GM23338 (cell line): ENCODE results near the gene RNF121. TPM values are rescaled to one million over a fixed set of nuclear protein-coding genes. Genes with fewer than 3 reads are reported as not detected.

Experiments used
- ATAC-seq: fragments of 200-7000 bp; cut with Tn5 transposase; 3 replicates; pipeline ENCODE4 v1.9.1; 2020
- DNase-seq: peaks from one replicate; pipeline ENCODE4 v3.0.0-alpha.2; 2015; ENCODE audit warnings: low spot score
- H2AFZ ChIP-seq: fragments of 200-600 bp; sonication (generic); 2 replicates; pipeline ENCODE4 v1.8.0; 2016; ENCODE audit warnings: antibody characterized with exemption, mild to moderate bottlenecking, moderate library complexity
- H3F3A ChIP-seq: fragments of 200-600 bp; sonication (generic); replicated peaks from 2 replicates; pipeline ENCODE4 v1.8.0; 2017; ENCODE audit warnings: antibody characterized with exemption, mixed run types, low read depth
- H3K27ac ChIP-seq: fragments of 200-600 bp; sonication (generic); 2 replicates; pipeline ENCODE4 v1.6.1; 2016; ENCODE audit warnings: low read depth
- H3K27me3 ChIP-seq: fragments of 200-600 bp; sonication (generic); 2 replicates; pipeline ENCODE4 v1.8.0; 2016; ENCODE audit warnings: mild to moderate bottlenecking, mixed run types, moderate library complexity; ENCODE audit not compliant: insufficient read depth
- H3K36me3 ChIP-seq: fragments of 200-600 bp; sonication (generic); 2 replicates; pipeline ENCODE4 v1.8.0; 2016; ENCODE audit warnings: mild to moderate bottlenecking; ENCODE audit not compliant: insufficient read depth
- H3K4me1 ChIP-seq: fragments of 200-600 bp; sonication (generic); 2 replicates; pipeline ENCODE4 v1.8.0; 2016; ENCODE audit warnings: mild to moderate bottlenecking, moderate library complexity; ENCODE audit not compliant: insufficient read depth
- H3K4me2 ChIP-seq: fragments of 200-600 bp; sonication (generic); 2 replicates; pipeline ENCODE4 v1.7.1; 2017; ENCODE audit warnings: mixed run types
- H3K4me3 ChIP-seq: fragments of 200-600 bp; sonication (generic); 2 replicates; pipeline ENCODE4 v1.6.1; 2016; ENCODE audit warnings: mixed run types
- H3K79me2 ChIP-seq: fragments of 200-600 bp; sonication (generic); replicated peaks from 2 replicates; pipeline ENCODE4 v1.8.0; 2017; ENCODE audit warnings: mild to moderate bottlenecking; ENCODE audit not compliant: insufficient read depth
- H3K9me2 ChIP-seq: fragments of 200-600 bp; sonication (generic); 2 replicates; pipeline ENCODE4 v1.8.0; 2017; ENCODE audit not compliant: insufficient read depth
- H4K20me1 ChIP-seq: fragments of 200-600 bp; sonication (generic); replicated peaks from 2 replicates; pipeline ENCODE4 v1.8.0; 2017; ENCODE audit warnings: mild to moderate bottlenecking; ENCODE audit not compliant: insufficient read depth
- H3K27ac Mint-ChIP-seq: 2 replicates; pipeline ENCODE4 v1.8.0; 2020; ENCODE audit warnings: inconsistent platforms, mild to moderate bottlenecking, moderate library complexity, mixed read lengths
- H3K27me3 Mint-ChIP-seq: 3 replicates; pipeline ENCODE4 v1.8.0; 2022; ENCODE audit warnings: low read depth, mild to moderate bottlenecking, moderate library complexity, mixed read lengths, inconsistent platforms; ENCODE audit not compliant: insufficient read depth, poor library complexity
- H3K36me3 Mint-ChIP-seq: 3 replicates; pipeline ENCODE4 v1.8.0; 2021; ENCODE audit warnings: low read depth, mild to moderate bottlenecking, inconsistent platforms, moderate library complexity, mixed read lengths
- H3K4me1 Mint-ChIP-seq: 3 replicates; pipeline ENCODE4 v1.8.0; 2020; ENCODE audit warnings: mild to moderate bottlenecking, inconsistent platforms, mixed read lengths
- H3K4me3 Mint-ChIP-seq: 3 replicates; pipeline ENCODE4 v1.8.0; 2021; ENCODE audit warnings: moderate library complexity, mild to moderate bottlenecking, inconsistent platforms, mixed read lengths
- H3K9me3 Mint-ChIP-seq: 3 replicates; pipeline ENCODE4 v1.8.0; 2020; ENCODE audit warnings: moderate library complexity, mild to moderate bottlenecking, inconsistent platforms, mixed read lengths
- CREB1 ChIP-seq: fragments of 250-450 bp; sonication (Bioruptor Pico); IDR thresholded peaks from 2 replicates; pipeline ENCODE4 v1.5.0; 2020; ENCODE audit warnings: low read depth, mild to moderate bottlenecking, moderate library complexity
- EZH2 ChIP-seq: fragments of 200-600 bp; sonication (generic); IDR thresholded peaks from one replicate; pipeline ENCODE4 v1.8.0; 2017; ENCODE audit warnings: antibody characterized with exemption, mild to moderate bottlenecking, low read depth; ENCODE audit not compliant: unreplicated experiment
- NANOG ChIP-seq: IDR thresholded peaks from 2 replicates; pipeline ENCODE4 v1.6.1; 2016; ENCODE audit warnings: antibody characterized with exemption, borderline replicate concordance
- POLR2AphosphoS5 ChIP-seq: IDR thresholded peaks from 2 replicates; pipeline ENCODE4 v1.6.1; 2016; ENCODE audit warnings: antibody characterized with exemption, low read depth
- STAT1 ChIP-seq: IDR thresholded peaks from one replicate; pipeline ENCODE4 v1.6.1; 2016; ENCODE audit warnings: antibody characterized with exemption; ENCODE audit not compliant: unreplicated experiment
- ZNF114 ChIP-seq: fragments of 250-450 bp; sonication (Bioruptor Pico); IDR thresholded peaks from 2 replicates; pipeline ENCODE4 v1.5.0; 2020; ENCODE audit warnings: mild to moderate bottlenecking, moderate library complexity
- ZNF331 ChIP-seq: fragments of 250-450 bp; sonication (Bioruptor Pico); IDR thresholded peaks from 2 replicates; pipeline ENCODE4 v1.5.0; 2020; ENCODE audit warnings: low read depth, mild to moderate bottlenecking, moderate library complexity
- ZNF462 ChIP-seq: fragments of 250-450 bp; sonication (Bioruptor Pico); IDR thresholded peaks from 2 replicates; pipeline ENCODE4 v1.5.0; 2020; ENCODE audit warnings: mild to moderate bottlenecking, moderate library complexity
- polyA plus RNA-seq: library from polyadenylated mRNA; unstranded; fragments of >200 nt; fragmentation: Nextera tagmentation; extraction: Ambion mirVana; gene quantifications from 2 replicates; pipeline ENCODE4 v1.2.1, GENCODE V29; 2016
- total RNA-seq: library from RNA; depleted of rRNA; stranded (reverse); fragments of >200 nt; shearing (Covaris generic); gene quantifications from 2 replicates; pipeline ENCODE4 v1.2.3, GENCODE V29; 2014
- TF ChIP-seq, protein P1 (sequence below), 2 experiments: fragments of 200-600 bp in 1 of 2; sonication (generic) in 1 of 2; conservative IDR thresholded peaks; 2 replicates each; pipeline versions ENCODE4 v1.5.1 to v1.6.1; 2016 to 2017; ENCODE audit warnings: antibody characterized with exemption in 2 of 2, low read depth in 2 of 2, mild to moderate bottlenecking in 2 of 2, moderate library complexity in 1 of 2
- TF ChIP-seq, protein P2 (sequence below): IDR thresholded peaks from 2 replicates; pipeline ENCODE4 v1.6.1; 2016; ENCODE audit warnings: antibody characterized with exemption

RNF121 gene
- total and polyA plus RNA-seq, 2 experiments from 2014 or later, result 7.8 to 37.7 TPM

DNA sequence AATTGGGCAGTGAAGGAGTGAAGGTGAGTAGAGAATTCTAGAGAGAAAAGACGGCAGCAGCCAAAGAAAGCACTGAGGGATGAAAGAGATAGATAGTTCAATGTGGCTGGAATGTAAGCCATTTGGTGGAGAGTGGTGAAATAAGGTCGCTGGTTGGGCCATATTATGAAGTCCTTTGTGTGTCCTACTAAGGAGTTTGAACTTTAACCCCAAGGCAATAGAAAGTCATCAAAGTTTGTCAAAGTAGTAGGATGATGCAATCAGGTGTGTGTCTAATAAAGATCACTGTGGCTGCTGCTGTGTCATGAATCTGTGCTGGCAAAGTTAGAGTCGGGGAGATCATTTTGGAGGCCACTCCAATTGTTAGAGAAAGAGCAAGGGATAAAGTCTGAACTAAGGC lies 18.7 kb downstream of the RNF121 start:
- Histone ChIP-seq H3K27ac (no peak overlapping the region; the same call in 1 of the 2 replicates), H3K4me1 (no peaks in the 10 kb centered on the region), H3F3A (no peaks in the 10 kb centered on the region), H4K20me1 (peaks cover 51% of the 10 kb centered on the region), H3K4me3 (no peak overlapping the region), H3K9me2 (no peaks in the 10 kb centered on the region), H3K36me3 (no peaks in the 10 kb centered on the region), H2AFZ (no peak overlapping the region), H3K27me3 (no peaks in the 10 kb centered on the region), H3K79me2 (peaks cover 94% of the 10 kb centered on the region), H3K4me2 (no peak overlapping the region)
- no peaks in the 10 kb centered on the region for H3K27me3 Mint-ChIP-seq
- H3K27ac Mint-ChIP-seq, result peak overlapping the region; percentile 75
- ATAC-seq (no peak), DNase-seq (no peak)
- no peaks in the 10 kb centered on the region for H3K36me3 Mint-ChIP-seq
- H3K4me1 Mint-ChIP-seq, result peaks cover 7% of the 10 kb centered on the region; the same call in 1 of the 3 replicates
- TF ChIP-seq ZNF331 (CRISPR knock-in tag), result no peak
- TF ChIP-seq STAT1, result no peak
- no peak for TF ChIP-seq EZH2
- TF ChIP-seq NANOG, result no peak
- no peak overlapping the region for H3K4me3 Mint-ChIP-seq
- H3K9me3 Mint-ChIP-seq, result no peaks in the 10 kb centered on the region

DNA sequence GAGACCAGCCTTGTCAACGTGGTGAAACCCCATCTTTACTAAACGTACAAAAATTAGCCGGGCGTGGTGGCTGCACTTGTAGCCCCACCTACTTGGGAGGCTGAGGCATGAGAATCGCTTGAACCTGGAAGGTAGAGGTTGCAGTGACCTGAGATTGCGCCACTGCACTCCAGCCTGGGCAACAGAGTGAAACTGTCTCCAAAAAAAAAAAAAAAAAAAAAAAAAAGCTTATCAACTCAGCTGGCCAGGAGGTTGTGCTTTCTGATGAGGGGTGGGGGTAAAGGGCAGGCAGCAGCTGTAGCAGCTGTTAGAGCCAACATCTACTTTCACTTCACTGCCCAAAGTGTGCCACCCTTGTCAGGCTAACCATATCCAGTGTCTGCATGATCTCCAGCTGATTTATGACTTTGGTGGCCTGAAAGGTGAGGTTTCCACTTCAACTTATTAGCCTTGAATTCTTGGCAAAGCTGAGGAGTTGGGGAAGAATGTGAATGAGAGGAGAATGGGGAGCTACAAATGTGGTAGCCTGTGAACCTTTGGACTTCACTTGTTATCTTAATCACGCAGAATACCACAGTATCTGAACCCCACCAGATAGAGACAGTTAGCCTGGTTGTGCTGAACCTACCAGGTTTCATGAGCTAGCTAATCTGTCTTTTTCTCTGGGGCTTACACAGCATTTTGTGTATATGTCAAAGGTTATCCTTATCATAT lies 19.6 kb downstream of the RNF121 start:
- no peaks in the 10 kb centered on the region for H3K9me2 ChIP-seq
- ATAC-seq, result no peak
- H3K36me3 ChIP-seq, result no peaks in the 10 kb centered on the region
- Mint-ChIP-seq H3K27me3 (no peaks in the 10 kb centered on the region), H3K4me3 (no peak overlapping the region), H3K36me3 (no peaks in the 10 kb centered on the region), H3K27ac (no peak overlapping the region), H3K9me3 (no peaks in the 10 kb centered on the region), H3K4me1 (peaks cover 5% of the 10 kb centered on the region; the same call in 1 of the 3 replicates)
- no peak overlapping the region for H3K27ac ChIP-seq
- H2AFZ ChIP-seq, result no peak overlapping the region
- no peak for DNase-seq
- H4K20me1 ChIP-seq, result peaks cover 47% of the 10 kb centered on the region
- H3K79me2 ChIP-seq, result peaks cover 96% of the 10 kb centered on the region
- H3K4me3 ChIP-seq, result no peak overlapping the region
- no peak overlapping the region for H3K4me2 ChIP-seq
- no peaks in the 10 kb centered on the region for H3K27me3 ChIP-seq
- no peaks in the 10 kb centered on the region for H3K4me1 ChIP-seq
- H3F3A ChIP-seq, result no peaks in the 10 kb centered on the region
- no peak for TF ChIP-seq ZNF114
- TF ChIP-seq STAT1, result no peak
- no peak for TF ChIP-seq NANOG
- TF ChIP-seq, protein P1, sequence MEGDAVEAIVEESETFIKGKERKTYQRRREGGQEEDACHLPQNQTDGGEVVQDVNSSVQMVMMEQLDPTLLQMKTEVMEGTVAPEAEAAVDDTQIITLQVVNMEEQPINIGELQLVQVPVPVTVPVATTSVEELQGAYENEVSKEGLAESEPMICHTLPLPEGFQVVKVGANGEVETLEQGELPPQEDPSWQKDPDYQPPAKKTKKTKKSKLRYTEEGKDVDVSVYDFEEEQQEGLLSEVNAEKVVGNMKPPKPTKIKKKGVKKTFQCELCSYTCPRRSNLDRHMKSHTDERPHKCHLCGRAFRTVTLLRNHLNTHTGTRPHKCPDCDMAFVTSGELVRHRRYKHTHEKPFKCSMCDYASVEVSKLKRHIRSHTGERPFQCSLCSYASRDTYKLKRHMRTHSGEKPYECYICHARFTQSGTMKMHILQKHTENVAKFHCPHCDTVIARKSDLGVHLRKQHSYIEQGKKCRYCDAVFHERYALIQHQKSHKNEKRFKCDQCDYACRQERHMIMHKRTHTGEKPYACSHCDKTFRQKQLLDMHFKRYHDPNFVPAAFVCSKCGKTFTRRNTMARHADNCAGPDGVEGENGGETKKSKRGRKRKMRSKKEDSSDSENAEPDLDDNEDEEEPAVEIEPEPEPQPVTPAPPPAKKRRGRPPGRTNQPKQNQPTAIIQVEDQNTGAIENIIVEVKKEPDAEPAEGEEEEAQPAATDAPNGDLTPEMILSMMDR (conservative IDR thresholded peaks at IDR 0.05; ENCODE audit: low read depth in 2 of 2), result no peak
- TF ChIP-seq ZNF462 (CRISPR knock-in tag), result no peak
- no peak for TF ChIP-seq CREB1 (CRISPR knock-in tag)
- TF ChIP-seq POLR2AphosphoS5, result no peak
- TF ChIP-seq, protein P2, sequence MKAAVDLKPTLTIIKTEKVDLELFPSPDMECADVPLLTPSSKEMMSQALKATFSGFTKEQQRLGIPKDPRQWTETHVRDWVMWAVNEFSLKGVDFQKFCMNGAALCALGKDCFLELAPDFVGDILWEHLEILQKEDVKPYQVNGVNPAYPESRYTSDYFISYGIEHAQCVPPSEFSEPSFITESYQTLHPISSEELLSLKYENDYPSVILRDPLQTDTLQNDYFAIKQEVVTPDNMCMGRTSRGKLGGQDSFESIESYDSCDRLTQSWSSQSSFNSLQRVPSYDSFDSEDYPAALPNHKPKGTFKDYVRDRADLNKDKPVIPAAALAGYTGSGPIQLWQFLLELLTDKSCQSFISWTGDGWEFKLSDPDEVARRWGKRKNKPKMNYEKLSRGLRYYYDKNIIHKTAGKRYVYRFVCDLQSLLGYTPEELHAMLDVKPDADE, result no peak
- TF ChIP-seq ZNF331 (CRISPR knock-in tag), result no peak
- no peak for TF ChIP-seq EZH2
